ENCODE results near the gene STXBP6.

DNA sequence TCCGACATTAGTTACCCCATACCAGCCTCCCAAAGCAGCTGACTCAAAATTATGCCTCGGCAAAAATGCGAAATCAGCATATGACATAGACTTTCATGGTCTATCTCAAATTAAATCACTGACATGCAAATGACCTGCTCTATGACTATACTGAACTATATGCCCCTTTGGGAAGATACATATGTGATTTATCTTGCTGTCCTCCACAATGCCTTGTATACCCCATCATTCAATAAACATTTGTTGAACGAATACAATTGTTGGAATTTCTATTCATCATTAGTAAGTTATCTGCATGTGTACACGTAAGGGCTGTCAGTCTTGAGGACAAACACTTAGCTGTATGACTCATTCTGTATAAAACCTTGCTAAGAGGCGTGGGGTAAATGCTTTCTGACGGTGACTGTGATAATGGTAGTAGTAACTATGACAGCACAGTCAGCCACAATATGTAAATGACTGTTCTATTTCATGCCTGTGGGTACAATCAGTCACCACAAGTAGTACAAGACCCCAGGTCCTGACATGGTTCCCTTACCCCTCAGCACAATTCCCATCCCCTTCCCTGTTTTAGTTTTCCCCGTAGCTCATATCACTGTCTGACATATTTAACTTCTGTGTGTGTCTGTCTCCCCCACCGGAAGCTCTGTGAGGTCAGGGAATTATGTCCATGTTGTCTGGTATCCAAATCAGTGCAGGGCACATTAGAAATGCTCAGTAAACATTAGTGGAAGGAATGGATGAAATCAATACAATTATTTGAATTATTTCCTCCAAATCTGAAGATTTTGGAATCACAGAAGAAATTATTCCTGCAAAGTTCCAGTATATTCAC, 42.8 kb downstream of the STXBP6 start:
- TF ChIP-seq POLR2AphosphoS5 (IDR thresholded peaks at IDR 0.05; ENCODE audit: borderline replicate concordance, low read depth, low read length): no peak
- no peak for TF ChIP-seq EZH2 (IDR thresholded peaks at IDR 0.05)
